Mesangial cell (primary cell): ENCODE data around the gene NHLH1. TPM values are rescaled to one million over a fixed set of nuclear protein-coding genes. Genes with fewer than 3 reads are reported as not detected.

ENCODE experiments used
- total RNA-seq: library from RNA; depleted of rRNA; stranded (reverse); fragments of >200 nt; gene quantifications from 2 replicates; pipeline ENCODE4 v1.2.3, GENCODE V29; 2015

Gene NHLH1
- total RNA-seq, result under 0.01 TPM in 2 replicates

DNA sequence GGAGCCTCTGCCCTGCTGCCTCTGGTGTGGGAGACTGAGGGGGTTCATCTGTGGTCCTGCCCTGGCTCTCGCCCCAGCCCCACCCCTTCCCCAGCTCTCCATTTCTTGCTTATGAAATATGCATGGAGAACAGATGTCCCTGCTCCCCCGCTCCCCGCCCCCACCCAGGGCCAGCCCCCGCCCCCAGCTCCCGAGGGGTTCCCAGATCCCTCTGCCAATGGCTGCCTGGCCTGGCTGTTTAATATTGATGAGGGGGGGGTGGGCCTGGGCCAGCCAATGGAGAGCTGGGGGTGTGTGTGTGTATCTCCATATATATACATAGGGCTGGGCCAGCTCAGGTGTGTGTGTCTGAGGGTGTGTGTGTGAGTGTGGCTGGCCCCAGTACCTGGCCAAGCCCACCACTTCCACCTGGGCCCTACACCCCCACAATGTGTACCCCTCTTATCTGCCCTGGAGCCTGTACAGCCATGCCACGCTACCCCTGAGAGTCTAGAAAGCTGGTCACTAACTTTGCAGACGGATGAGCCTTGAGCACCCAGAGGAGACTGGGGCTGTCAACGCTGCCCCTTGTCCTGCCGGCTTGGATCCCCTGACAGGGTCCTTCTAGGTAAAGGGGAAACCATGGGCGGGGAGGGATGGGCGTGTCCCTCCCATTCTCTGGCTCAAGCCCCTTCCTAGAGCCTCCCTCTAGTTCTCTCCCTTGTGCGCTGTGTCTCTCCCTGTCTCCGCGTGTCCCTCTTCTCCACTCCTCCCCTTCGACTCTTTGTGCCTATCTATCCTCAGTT lies at the start of gene NHLH1:
Gene NHLH1, plus strand, starts transcription at position 341 of the 785 bp plus-strand sequence. CDS start 3,661 bp downstream, outside the sequence.

GRCh38 chr1:160342953-160343869 lies 23.7 kb upstream of the NHLH1 start, which contains the start of the genes COPA and NCSTN:
Gene COPA (minus strand): TSS chr1:160343250. CDS start chr1:160343170, 80 bp downstream.
Gene NCSTN (plus strand): TSS chr1:160343383. CDS start chr1:160343397, 14 bp downstream.

GRCh38 chr1:160400223-160400645 lies 33.4 kb downstream of the NHLH1 start, which contains the start of gene VANGL2:
Gene VANGL2 (plus strand): TSS chr1:160400564. CDS start chr1:160415838, 15,274 bp downstream.

Other genes starting within 250 kb of the NHLH1 start
- gene ATP1A4, start 215.5 kb upstream of the NHLH1 start, total RNA-seq, result not detected in 2 replicates
- gene CASQ1, start 176.5 kb upstream of the NHLH1 start, total RNA-seq, result not detected in 2 replicates
- 89.0 and 125 TPM in 2 replicates for gene PEA15, start 161.7 kb upstream of the NHLH1 start, total RNA-seq
- 36.2 and 55.9 TPM in 2 replicates for gene DCAF8, start 104.5 kb upstream of the NHLH1 start, total RNA-seq
- gene PEX19, start 81.9 kb upstream of the NHLH1 start, total RNA-seq, result 25.9 and 35.4 TPM in 2 replicates
- gene COPA, start 23.8 kb upstream of the NHLH1 start, total RNA-seq, result 123 and 152 TPM in 2 replicates
- 80.8 and 162 TPM in 2 replicates for gene NCSTN, start 23.7 kb upstream of the NHLH1 start, total RNA-seq
- 7.3 and 13.2 TPM in 2 replicates for gene VANGL2, start 33.5 kb downstream of the NHLH1 start, total RNA-seq
- gene SLAMF6, start 156.2 kb downstream of the NHLH1 start, total RNA-seq, result not detected in 2 replicates
- not detected in 2 replicates for gene CD84, start 212.4 kb downstream of the NHLH1 start, total RNA-seq